Astrocyte of the cerebellum (primary cell): ENCODE data around the gene BBS5.
A peak's percentile ranks its signal among the peaks of the same experiment; 100 is the strongest.
"Not testable (repeated sequence)": the region's sequence is repeated elsewhere in the genome, so short reads cannot be mapped to it uniquely, and the experiment has no call there.

Experiments used
- DNase-seq: peaks from one replicate; pipeline ENCODE4 v3.0.0-alpha.2; 2011; ENCODE audit warnings: low read depth
- H3K4me3 ChIP-seq: 2 replicates; pipeline ENCODE4 v1.5.1; 2011; ENCODE audit warnings: mild to moderate bottlenecking, low read depth, low read length, moderate library complexity
- in situ Hi-C: cut with HindIII; loops from 2 replicates; pipeline ENCODE4 v1.10.0; 2017; ENCODE audit warnings: low sequenced_read_pairs
- TF ChIP-seq, protein P1 (sequence below): IDR thresholded peaks from 2 replicates; pipeline ENCODE4 v1.5.1; 2012; ENCODE audit warnings: low read length, low read depth, moderate library complexity, mild to moderate bottlenecking; ENCODE audit errors: missing control alignments

BBS5 gene

GRCh38 chr2:169479257-169480078 lies at the start of gene BBS5:
TSS of gene BBS5 (plus strand) at chr2:169479494. CDS start at chr2:169479554, 60 bp downstream.
- peak within 1 kb of the TSS; percentile 62 for H3K4me3 ChIP-seq
- DNase-seq: peak; percentile 55
- in situ Hi-C loops: no loop called here
- TF ChIP-seq, protein P1, sequence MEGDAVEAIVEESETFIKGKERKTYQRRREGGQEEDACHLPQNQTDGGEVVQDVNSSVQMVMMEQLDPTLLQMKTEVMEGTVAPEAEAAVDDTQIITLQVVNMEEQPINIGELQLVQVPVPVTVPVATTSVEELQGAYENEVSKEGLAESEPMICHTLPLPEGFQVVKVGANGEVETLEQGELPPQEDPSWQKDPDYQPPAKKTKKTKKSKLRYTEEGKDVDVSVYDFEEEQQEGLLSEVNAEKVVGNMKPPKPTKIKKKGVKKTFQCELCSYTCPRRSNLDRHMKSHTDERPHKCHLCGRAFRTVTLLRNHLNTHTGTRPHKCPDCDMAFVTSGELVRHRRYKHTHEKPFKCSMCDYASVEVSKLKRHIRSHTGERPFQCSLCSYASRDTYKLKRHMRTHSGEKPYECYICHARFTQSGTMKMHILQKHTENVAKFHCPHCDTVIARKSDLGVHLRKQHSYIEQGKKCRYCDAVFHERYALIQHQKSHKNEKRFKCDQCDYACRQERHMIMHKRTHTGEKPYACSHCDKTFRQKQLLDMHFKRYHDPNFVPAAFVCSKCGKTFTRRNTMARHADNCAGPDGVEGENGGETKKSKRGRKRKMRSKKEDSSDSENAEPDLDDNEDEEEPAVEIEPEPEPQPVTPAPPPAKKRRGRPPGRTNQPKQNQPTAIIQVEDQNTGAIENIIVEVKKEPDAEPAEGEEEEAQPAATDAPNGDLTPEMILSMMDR: peak; percentile 59

GRCh38 chr2:169431772-169432171 lies 47.5 kb upstream of the BBS5 start:
- H3K4me3 ChIP-seq, DNase-seq, in situ Hi-C loops: not testable (repeated sequence)

DNA sequence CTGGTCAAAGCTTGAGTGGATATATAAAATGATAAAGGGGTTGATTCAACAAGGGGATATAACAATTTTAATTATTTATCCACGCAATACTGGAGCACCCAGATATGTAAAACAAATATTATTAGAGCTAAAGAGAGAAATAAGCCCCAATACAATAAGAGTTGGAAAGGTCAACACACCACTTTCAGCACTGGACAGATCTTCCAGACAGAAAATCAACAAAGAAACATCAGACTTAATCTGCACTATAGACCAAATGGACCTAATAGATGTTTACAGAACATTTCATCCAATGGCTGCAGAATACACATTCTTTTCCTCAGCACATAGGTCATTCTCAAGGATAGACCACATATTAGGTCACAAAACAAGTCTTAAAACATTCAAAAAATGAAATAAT lies 45.1 kb upstream of the BBS5 start:
- not testable (repeated sequence) for DNase-seq

DNA sequence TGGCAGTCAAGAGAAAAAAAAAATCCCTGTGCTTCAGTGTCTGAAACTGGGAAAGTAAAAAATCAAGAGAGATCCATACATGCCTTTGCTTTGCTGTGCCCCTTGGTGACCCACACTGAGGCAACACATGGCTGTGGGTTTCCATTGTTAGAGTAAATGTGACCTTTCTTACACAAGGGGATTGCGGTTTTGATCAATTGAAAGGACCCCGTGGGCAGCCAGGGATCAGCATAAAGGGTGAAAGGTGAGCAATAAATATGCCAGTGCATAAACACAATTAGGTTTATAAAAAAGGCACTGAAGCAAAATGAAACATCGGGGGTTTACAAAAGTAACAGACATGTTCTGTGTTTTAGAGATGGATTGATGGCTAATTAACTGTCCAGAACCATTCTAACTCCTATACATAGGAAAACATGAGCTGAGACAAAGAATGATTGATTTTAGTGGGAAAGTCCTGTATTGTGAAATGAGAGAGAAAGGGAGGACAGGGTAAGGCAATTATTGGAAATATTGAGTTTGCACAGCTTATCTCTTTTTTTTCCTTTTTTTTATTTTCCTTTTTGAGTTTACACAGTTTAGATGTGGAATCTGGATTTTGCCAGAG lies 40.7 kb upstream of the BBS5 start:
- no peak for DNase-seq
- in situ Hi-C loops: no loop called here
- TF ChIP-seq, protein P1: no peak
- H3K4me3 ChIP-seq: no peak overlapping the region

More for the DNA sequence above, 45.1 kb upstream of the BBS5 start:
- in situ Hi-C loops, H3K4me3 ChIP-seq: not testable (repeated sequence)

- TF ChIP-seq, protein P1: no peak
- no peak overlapping the region for H3K4me3 ChIP-seq
- DNase-seq: no peak
- in situ Hi-C loops: no loop called here
Observed at GRCh38 chr2:169439900-169440299, 39.4 kb upstream of the BBS5 start.

DNA sequence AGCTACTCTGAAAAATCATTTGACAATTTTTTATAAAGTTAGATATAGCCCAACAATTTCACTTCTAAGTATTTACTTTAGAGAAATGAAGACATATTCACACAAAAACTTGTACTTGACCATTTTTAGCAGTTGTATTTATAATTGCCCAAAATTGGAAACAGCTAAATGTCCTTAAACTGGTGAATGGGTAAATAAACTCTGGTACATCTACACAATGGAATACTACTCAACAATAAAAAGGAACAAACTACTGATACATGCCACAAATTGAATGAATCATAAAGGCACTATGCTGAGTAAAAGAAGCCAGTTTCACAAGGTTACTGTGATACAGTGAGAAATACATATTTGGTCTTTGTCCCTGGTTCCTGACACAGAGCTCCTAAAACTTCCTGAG lies 32.8 kb upstream of the BBS5 start:
- no peak overlapping the region for H3K4me3 ChIP-seq
- TF ChIP-seq, protein P1: no peak
- in situ Hi-C loops: no loop called here
- DNase-seq: no peak

DNA sequence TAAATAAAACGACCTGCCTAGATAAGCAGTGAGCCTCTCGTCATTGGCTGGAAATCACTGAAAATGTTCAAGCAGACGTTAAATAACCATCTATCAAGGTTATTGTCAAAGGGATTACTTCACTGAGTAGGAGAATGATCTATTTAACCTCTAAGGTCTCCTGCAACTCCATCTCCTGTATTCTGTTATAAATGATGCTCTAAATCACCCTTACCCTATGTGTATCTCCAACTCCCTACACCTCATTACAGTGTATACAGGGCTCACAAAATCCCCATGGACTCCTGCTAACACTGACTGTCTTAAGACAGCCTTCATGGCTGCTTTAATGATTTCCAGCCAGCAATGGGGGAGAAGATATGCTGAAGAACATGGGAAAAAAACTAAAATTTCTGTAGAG lies 31.0 kb upstream of the BBS5 start:
- in situ Hi-C loops: no loop called here

More for the DNA sequence above, 31.0 kb upstream of the BBS5 start:
- no peak for DNase-seq
- no peak overlapping the region for H3K4me3 ChIP-seq
- TF ChIP-seq, protein P1: no peak
